Gastrocnemius medialis (tissue), 4 donors: Measurements from ENCODE around the gene C2CD5. TPM values are rescaled to one million over a fixed set of nuclear protein-coding genes. Genes with fewer than 3 reads are reported as not detected.

Experiments
- ATAC-seq, 2 donors: fragments of 150-250 bp; one replicate each; pipeline ENCODE4 v1.9.1; 2016
- DNase-seq, 2 donors: peaks; one replicate each; pipeline ENCODE4 v3.0.0-alpha.2; 2019
- H3K27ac ChIP-seq, 4 donors: fragments of 200-600 bp; sonication (generic); 1 replicate in 1 of 4; 2 replicates in 3 of 4; pipeline ENCODE4 v1.5.1; 2016 to 2018; ENCODE audit warnings: mild to moderate bottlenecking in 2 of 4, moderate library complexity in 1 of 4
- H3K27me3 ChIP-seq, 3 donors: fragments of 200-600 bp; sonication (generic) in 2 of 3; 1 replicate in 1 of 3; 2 replicates in 2 of 3; pipeline versions ENCODE4 v1.5.1 to v1.6.0; 2016 to 2019; ENCODE audit warnings: mild to moderate bottlenecking in 1 of 3, moderate library complexity in 1 of 3
- H3K36me3 ChIP-seq, 2 donors: fragments of 200-600 bp; sonication (generic) in 1 of 2; one replicate each; pipeline ENCODE4 v1.5.1; 2017 to 2018
- H3K4me1 ChIP-seq, 2 donors: fragments of 200-600 bp; sonication (generic) in 1 of 2; one replicate each; pipeline ENCODE4 v1.5.1; 2016 to 2017; ENCODE audit warnings: mild to moderate bottlenecking in 2 of 2
- H3K4me3 ChIP-seq, 4 donors: fragments of 200-600 bp; sonication (generic) in 3 of 4; 1 replicate in 1 of 4; 2 replicates in 3 of 4; pipeline ENCODE4 v1.5.1; 2016 to 2019; ENCODE audit warnings: mild to moderate bottlenecking in 2 of 4
- H3K9me3 ChIP-seq, 3 donors: fragments of 200-600 bp; sonication (generic) in 2 of 3; 1 replicate in 1 of 3; 2 replicates in 2 of 3; pipeline ENCODE4 v1.5.1; 2016 to 2019
- CTCF ChIP-seq, 5 experiments: fragments of 450-650 bp in 3 of 5; fragments of 200-600 bp in 2 of 5; sonication (generic) in 2 of 5; IDR thresholded peaks in 4 of 5; conservative IDR thresholded peaks in 1 of 5; 1 replicate in 4 of 5; 2 replicates in 1 of 5; pipeline ENCODE4 v1.5.1; 2016 to 2019; ENCODE audit warnings: antibody characterized with exemption in 5 of 5, mild to moderate bottlenecking in 3 of 5, moderate library complexity in 3 of 5
- POLR2A ChIP-seq, 2 donors: fragments of 450-650 bp; IDR thresholded peaks; one replicate each; pipeline ENCODE4 v1.6.1; 2017; ENCODE audit warnings: antibody characterized with exemption in 2 of 2, mild to moderate bottlenecking in 2 of 2, moderate library complexity in 2 of 2
- in situ Hi-C, 4 donors: fragments of 200-750 bp; cut with MboI; loops; one replicate each; pipeline versions ENCODE4 v1.15.0 to v1.8.0; 2017; ENCODE audit warnings: low sequenced_read_pairs in 4 of 4
- intact Hi-C: fragments of 100-400 bp; cut with DNase I; formaldehyde crosslinking; loops from one replicate; pipeline ENCODE4 v1.15.1; 2023; ENCODE audit warnings: low total_unique reads
- total RNA-seq, 4 donors: library from RNA; depleted of rRNA; stranded (reverse); fragments of >200 nt; gene quantifications; one replicate each; pipeline versions ENCODE4 v1.1.0 to v1.2.3, GENCODE V29; 2016

C2CD5 gene
- total RNA-seq, 4 donors from 2014 or later = 5.3 to 9.4 (median 6.9) TPM

GRCh38 chr12:22514875-22515274, 29.5 kb downstream of the C2CD5 start:
- no peak for DNase-seq
- Histone ChIP-seq H3K27me3 (no peaks in the 10 kb centered on the region), H3K36me3 (peaks cover 0 to 16% of the 10 kb centered on the region in 2 donors), H3K9me3 (no peaks in the 10 kb centered on the region), H3K27ac (no peak overlapping the region), H3K4me1 (no peaks in the 10 kb centered on the region), H3K4me3 (no peak overlapping the region)
- intact Hi-C loops = no loop called here
- no peak for ATAC-seq
- in situ Hi-C loops = no loop called here
- no peak for TF ChIP-seq CTCF (IDR thresholded peaks at IDR 0.05 in 4 of 5, conservative IDR thresholded peaks at IDR 0.05 in 1 of 5)
- TF ChIP-seq POLR2A (IDR thresholded peaks at IDR 0.05) = no peak

GRCh38 chr12:22505826-22506225, 38.5 kb downstream of the C2CD5 start:
- Histone ChIP-seq H3K36me3 (peaks cover 0 to 22% of the 10 kb centered on the region in 2 donors), H3K27ac (no peak overlapping the region)

GRCh38 chr12:22500100-22500499, 44.2 kb downstream of the C2CD5 start:
- no peak for ATAC-seq
- no peak overlapping the region for H3K4me3 ChIP-seq
- no peaks in the 10 kb centered on the region for H3K9me3 ChIP-seq
- H3K27ac ChIP-seq = no peak overlapping the region
- in situ Hi-C loops = no loop called here
- H3K27me3 ChIP-seq = no peaks in the 10 kb centered on the region
- TF ChIP-seq CTCF (IDR thresholded peaks at IDR 0.05 in 4 of 5, conservative IDR thresholded peaks at IDR 0.05 in 1 of 5) (no peak), POLR2A (IDR thresholded peaks at IDR 0.05) (no peak)
- no peaks in the 10 kb centered on the region for H3K4me1 ChIP-seq
- H3K36me3 ChIP-seq = peaks cover 0 to 6% of the 10 kb centered on the region in 2 donors
- DNase-seq = no peak
- intact Hi-C loops = no loop called here

More at GRCh38 chr12:22505826-22506225, 38.5 kb downstream of the C2CD5 start:
- in situ Hi-C loops = no loop called here
- ATAC-seq (no peak), DNase-seq (no peak)
- intact Hi-C loops = no loop called here
- no peak overlapping the region for H3K4me3 ChIP-seq
- H3K9me3 ChIP-seq = no peaks in the 10 kb centered on the region
- no peaks in the 10 kb centered on the region for H3K4me1 ChIP-seq
- no peak for TF ChIP-seq POLR2A (IDR thresholded peaks at IDR 0.05)
- no peak for TF ChIP-seq CTCF (IDR thresholded peaks at IDR 0.05 in 4 of 5, conservative IDR thresholded peaks at IDR 0.05 in 1 of 5)
- H3K27me3 ChIP-seq = no peaks in the 10 kb centered on the region

- H3K27me3 ChIP-seq = no peaks in the 10 kb centered on the region
- in situ Hi-C loops (no loop called here), intact Hi-C loops (no loop called here)
- H3K36me3 ChIP-seq = peaks cover 0 to 6% of the 10 kb centered on the region in 2 donors
- ATAC-seq = no peak
- no peak for TF ChIP-seq POLR2A (IDR thresholded peaks at IDR 0.05)
- no peak for TF ChIP-seq CTCF (IDR thresholded peaks at IDR 0.05 in 4 of 5, conservative IDR thresholded peaks at IDR 0.05 in 1 of 5)
- no peak for DNase-seq
- H3K27ac ChIP-seq = no peak overlapping the region
- no peaks in the 10 kb centered on the region for H3K4me1 ChIP-seq
- no peak overlapping the region for H3K4me3 ChIP-seq
- no peaks in the 10 kb centered on the region for H3K9me3 ChIP-seq
These were observed 44.9 kb downstream of the C2CD5 start for GRCh38 chr12:22499445-22499844.

- intact Hi-C loops (no loop called here), in situ Hi-C loops (no loop called here)
- H3K4me3 ChIP-seq = no peak overlapping the region
These were observed 50.0 kb downstream of the C2CD5 start for GRCh38 chr12:22494319-22494718.

More at GRCh38 chr12:22494319-22494718, 50.0 kb downstream of the C2CD5 start:
- Histone ChIP-seq H3K9me3 (no peaks in the 10 kb centered on the region), H3K27me3 (no peaks in the 10 kb centered on the region), H3K27ac (no peak overlapping the region), H3K4me1 (no peaks in the 10 kb centered on the region), H3K36me3 (peaks cover 0 to 40% of the 10 kb centered on the region in 2 donors)
- TF ChIP-seq CTCF (IDR thresholded peaks at IDR 0.05 in 4 of 5, conservative IDR thresholded peaks at IDR 0.05 in 1 of 5) (no peak), POLR2A (IDR thresholded peaks at IDR 0.05) (no peak)
- ATAC-seq = no peak
- no peak for DNase-seq
